ENCODE data around the gene PNKP.

The PNKP gene

DNA sequence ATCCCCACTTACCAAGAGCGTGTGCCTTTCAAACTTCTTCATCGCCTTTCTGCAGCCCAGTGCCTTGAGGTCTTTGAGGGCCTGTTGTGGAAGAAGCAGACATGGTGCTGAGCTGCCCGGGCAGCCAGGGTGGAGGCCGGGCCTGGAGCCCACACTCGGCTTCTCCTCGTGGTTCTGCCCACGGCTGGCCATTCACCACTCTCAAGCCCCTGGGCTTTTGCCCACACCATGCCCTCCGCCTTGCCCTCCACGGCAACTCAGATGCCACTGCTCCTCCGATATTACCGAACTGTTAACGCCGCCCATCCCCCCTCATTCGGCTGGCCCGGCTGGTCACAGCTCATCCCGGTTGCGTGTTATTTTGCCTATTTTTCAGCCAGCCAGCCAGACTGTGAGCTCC, 24.0 kb upstream of the PNKP start:
- POLR2A ChIA-PET, result interaction anchor here (0.8 to 2.6 kb wide), 7 partner anchors 9 to 41 kb away, joined by 3 to 11 read pairs (median 4); partner anchors contain the start of genes AKT1S1, ATF5, NUP62 and PTOV1
- TF ChIP-seq NFRKB (IDR thresholded peaks at IDR 0.05) (no peak), ZNF384 (IDR thresholded peaks at IDR 0.05) (no peak), SUZ12 (IDR thresholded peaks at IDR 0.05) (no peak), LEF1 (IDR thresholded peaks at IDR 0.05; ENCODE audit: borderline replicate concordance) (no peak), CTBP1 (IDR thresholded peaks at IDR 0.05; ENCODE audit: borderline replicate concordance) (no peak), BHLHE40 (IDR thresholded peaks at IDR 0.05; ENCODE audit: borderline replicate concordance) (no peak), ARNT (IDR thresholded peaks at IDR 0.05) (no peak), FOXK2 (IDR thresholded peaks at IDR 0.05) (no peak), FOXM1 (IDR thresholded peaks at IDR 0.05; ENCODE audit: borderline replicate concordance) (no peak), TARDBP (IDR thresholded peaks at IDR 0.05) (no peak), L3MBTL2 (conservative IDR thresholded peaks at IDR 0.05) (no peak), HDGF (IDR thresholded peaks at IDR 0.05; ENCODE audit: borderline replicate concordance) (no peak), ELF4 (IDR thresholded peaks at IDR 0.05) (no peak), SP1 (IDR thresholded peaks at IDR 0.05) (no peak), FOXA1 (IDR thresholded peaks at IDR 0.05) (no peak)
- TF ChIP-seq, protein P1, sequence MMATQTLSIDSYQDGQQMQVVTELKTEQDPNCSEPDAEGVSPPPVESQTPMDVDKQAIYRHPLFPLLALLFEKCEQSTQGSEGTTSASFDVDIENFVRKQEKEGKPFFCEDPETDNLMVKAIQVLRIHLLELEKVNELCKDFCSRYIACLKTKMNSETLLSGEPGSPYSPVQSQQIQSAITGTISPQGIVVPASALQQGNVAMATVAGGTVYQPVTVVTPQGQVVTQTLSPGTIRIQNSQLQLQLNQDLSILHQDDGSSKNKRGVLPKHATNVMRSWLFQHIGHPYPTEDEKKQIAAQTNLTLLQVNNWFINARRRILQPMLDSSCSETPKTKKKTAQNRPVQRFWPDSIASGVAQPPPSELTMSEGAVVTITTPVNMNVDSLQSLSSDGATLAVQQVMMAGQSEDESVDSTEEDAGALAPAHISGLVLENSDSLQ (IDR thresholded peaks at IDR 0.05), result no peak
- DNase-seq (ENCODE audit: extremely low spot score), result no peak
- CTCF ChIA-PET, result no interaction called here

DNA sequence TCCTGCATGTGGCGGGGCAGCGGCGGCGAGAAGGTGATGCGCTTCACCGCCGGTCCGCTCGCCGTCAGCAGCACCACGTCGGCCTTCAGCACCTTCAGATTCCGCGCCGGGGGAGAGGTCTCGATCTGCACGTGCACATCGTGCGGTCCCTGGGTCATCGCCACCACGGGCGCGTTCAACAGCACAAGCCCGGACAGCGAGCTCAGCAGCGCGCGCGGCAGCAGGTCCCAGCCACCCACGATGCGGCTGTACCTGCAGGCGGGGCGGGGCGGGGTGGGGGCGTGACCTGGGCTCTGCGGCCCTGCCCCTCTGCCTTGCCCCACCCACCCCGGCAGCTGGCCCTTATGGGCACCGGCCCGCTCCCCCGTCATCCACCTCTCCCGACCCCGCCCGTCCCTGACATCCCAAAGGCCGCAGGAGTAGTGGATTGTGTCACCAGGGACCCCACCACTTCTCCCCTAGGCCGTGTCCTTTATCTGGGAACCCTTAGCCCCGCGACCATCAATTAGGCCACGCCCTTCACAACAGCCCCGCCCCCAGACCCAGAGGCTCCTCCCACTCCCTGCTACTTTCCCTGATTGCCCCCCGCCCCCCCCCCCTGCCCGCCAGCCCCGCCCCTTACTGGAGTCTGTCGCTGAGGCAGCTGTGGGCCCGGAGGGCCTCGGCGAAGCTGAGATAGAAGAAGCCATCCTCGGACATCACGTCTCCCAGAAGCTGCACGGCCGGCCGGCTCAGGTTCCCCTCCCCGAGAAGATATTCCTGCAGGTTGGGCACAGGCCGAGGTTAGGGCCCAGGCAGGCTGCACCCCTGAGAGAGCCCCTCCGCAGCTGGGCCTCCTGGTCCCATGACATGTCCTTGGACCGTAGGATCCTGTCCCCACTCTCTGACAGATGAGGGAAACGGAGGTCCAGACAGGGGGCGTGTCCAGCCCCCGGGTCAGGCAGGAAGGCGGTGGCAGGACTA, 23.3 kb upstream of the PNKP start:
- TF ChIP-seq ARNT (IDR thresholded peaks at IDR 0.05), result no peak
- TF ChIP-seq FOXK2 (IDR thresholded peaks at IDR 0.05), result no peak
- no peak for TF ChIP-seq BHLHE40 (IDR thresholded peaks at IDR 0.05; ENCODE audit: borderline replicate concordance)
- TF ChIP-seq TARDBP (IDR thresholded peaks at IDR 0.05), result no peak
- TF ChIP-seq L3MBTL2 (conservative IDR thresholded peaks at IDR 0.05), result peak; percentile 4
- TF ChIP-seq CTBP1 (IDR thresholded peaks at IDR 0.05; ENCODE audit: borderline replicate concordance), result no peak
- CTCF ChIA-PET, result no interaction called here
- POLR2A ChIA-PET, result interaction anchor here (0.7 to 2.6 kb wide), 9 partner anchors 8 to 40 kb away, joined by 3 to 11 read pairs (median 4); partner anchors contain the start of genes AKT1S1, ATF5, NUP62 and PTOV1
- DNase-seq (ENCODE audit: extremely low spot score), result peak; percentile 84

DNA sequence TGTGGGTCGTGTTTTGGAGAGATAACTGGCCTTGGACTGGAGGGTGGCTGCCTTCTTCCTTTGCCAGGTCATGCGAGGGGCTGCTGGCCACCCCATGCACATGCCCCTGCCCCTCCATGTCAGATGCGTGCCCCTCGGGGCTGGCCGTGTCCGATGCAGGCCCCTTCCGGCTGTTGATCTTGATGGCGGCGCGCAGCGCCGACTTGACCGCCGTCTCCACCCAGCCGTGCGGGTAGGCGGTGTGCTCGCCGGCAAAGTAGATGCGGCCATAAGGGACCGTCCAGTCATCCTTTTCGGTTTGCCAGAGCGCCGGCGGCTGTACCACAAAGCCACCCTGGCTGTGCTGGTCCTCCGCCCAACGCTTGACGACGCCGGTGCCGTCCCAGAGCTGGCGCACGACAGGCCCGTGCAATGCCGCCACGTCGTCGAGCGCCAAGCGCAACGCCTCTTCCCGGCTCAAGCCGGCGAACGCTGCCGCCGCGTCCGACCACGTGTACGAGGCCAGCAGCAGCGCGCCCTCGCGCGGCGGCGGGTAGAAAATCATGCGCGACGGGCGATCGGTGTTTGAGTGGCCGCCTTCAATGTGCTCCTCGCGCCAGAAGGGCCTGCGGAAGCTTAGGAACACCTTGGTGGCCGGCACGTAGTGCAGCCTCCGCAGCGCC, 22.4 kb upstream of the PNKP start:
- POLR2A ChIA-PET, result interaction anchor here (1.1 to 2.6 kb wide), 4 partner anchors 12 to 40 kb away, joined by 4 to 11 read pairs (median 5); partner anchors contain the start of genes AKT1S1, ATF5, NUP62 and TBC1D17
- TF ChIP-seq ARNT (IDR thresholded peaks at IDR 0.05), result peak; percentile 40; the same call in 1 of the 2 replicates
- no peak for TF ChIP-seq SP1 (IDR thresholded peaks at IDR 0.05)
- TF ChIP-seq FOXA1 (IDR thresholded peaks at IDR 0.05), result no peak
- TF ChIP-seq NFRKB (IDR thresholded peaks at IDR 0.05), result no peak
- TF ChIP-seq, protein P1 (IDR thresholded peaks at IDR 0.05), result peak; percentile 30; the same call in 1 of the 2 replicates
- TF ChIP-seq FOXK2 (IDR thresholded peaks at IDR 0.05), result no peak
- TF ChIP-seq FOXM1 (IDR thresholded peaks at IDR 0.05; ENCODE audit: borderline replicate concordance), result no peak
- no peak for TF ChIP-seq HDGF (IDR thresholded peaks at IDR 0.05; ENCODE audit: borderline replicate concordance)
- TF ChIP-seq LEF1 (IDR thresholded peaks at IDR 0.05; ENCODE audit: borderline replicate concordance), result no peak
- no peak for TF ChIP-seq SUZ12 (IDR thresholded peaks at IDR 0.05)
- TF ChIP-seq BHLHE40 (IDR thresholded peaks at IDR 0.05; ENCODE audit: borderline replicate concordance), result no peak
- TF ChIP-seq L3MBTL2 (conservative IDR thresholded peaks at IDR 0.05), result peak; percentile 100
- no peak for TF ChIP-seq ZNF384 (IDR thresholded peaks at IDR 0.05)
- TF ChIP-seq ELF4 (IDR thresholded peaks at IDR 0.05), result no peak
- TF ChIP-seq CTBP1 (IDR thresholded peaks at IDR 0.05; ENCODE audit: borderline replicate concordance), result peak; percentile 42; the same call in 1 of the 2 replicates
- TF ChIP-seq TARDBP (IDR thresholded peaks at IDR 0.05), result no peak
- CTCF ChIA-PET, result no interaction called here
- DNase-seq (ENCODE audit: extremely low spot score), result peak; percentile 85

DNA sequence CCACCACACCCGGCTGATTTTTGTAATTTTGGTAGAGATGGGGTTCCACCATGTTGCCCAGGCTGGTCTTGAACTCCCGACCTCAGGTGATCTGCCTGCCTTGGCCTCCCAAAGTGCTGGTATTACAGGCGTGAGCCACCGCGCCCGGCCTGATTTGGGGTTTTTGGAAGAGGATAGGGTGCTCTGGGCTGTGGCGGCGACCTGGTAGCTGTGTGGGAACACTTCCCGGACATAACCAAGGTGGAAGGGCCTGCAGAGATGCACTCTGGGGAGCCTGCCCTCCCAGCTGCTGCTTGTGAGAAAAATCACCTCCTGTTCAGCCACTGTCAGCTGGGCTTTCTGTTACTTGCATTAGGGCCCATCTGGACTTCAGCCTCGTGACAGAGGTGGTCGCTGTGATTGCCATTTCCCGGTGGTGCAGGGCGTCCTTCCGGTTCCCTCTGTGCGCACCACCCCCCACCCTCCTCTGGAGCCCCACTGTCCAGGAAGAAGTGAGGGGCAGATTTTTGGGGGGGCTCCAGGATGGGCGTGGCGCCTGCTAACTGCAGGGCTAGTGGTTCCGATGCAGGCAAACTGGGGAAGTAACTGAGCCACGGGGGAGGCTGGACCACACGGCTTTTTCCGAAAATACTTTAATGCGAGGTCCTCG, 21.8 kb upstream of the PNKP start:
- ChIA-PET POLR2A (no interaction called here), CTCF (no interaction called here)
- DNase-seq (ENCODE audit: extremely low spot score), result no peak
- no peak for TF ChIP-seq FOXK2 (IDR thresholded peaks at IDR 0.05)

DNA sequence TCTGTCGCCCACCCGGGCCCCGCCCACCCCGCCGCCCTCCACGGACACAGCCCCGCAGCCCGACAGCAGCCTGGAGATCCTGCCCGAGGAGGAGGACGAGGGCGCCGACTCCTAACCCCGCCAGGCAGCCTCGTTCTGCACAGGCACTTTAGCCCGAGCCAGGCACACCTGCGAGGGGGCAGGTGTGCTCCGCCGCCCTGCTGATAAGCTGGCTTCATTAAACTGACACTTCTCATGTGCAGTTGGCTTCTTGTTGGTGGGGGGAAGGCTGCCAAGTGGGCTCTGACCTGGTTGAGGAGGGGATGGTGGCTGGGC, 21.1 kb upstream of the PNKP start:
- DNase-seq (ENCODE audit: extremely low spot score), result no peak
- POLR2A ChIA-PET, result no interaction called here
- CTCF ChIA-PET, result no interaction called here
- no peak for TF ChIP-seq TARDBP (IDR thresholded peaks at IDR 0.05)
- no peak for TF ChIP-seq SUZ12 (IDR thresholded peaks at IDR 0.05)
- TF ChIP-seq ELF4 (IDR thresholded peaks at IDR 0.05), result no peak
- TF ChIP-seq FOXA1 (IDR thresholded peaks at IDR 0.05), result no peak
- TF ChIP-seq, protein P1 (IDR thresholded peaks at IDR 0.05), result no peak
- TF ChIP-seq ARNT (IDR thresholded peaks at IDR 0.05), result no peak
- no peak for TF ChIP-seq BHLHE40 (IDR thresholded peaks at IDR 0.05; ENCODE audit: borderline replicate concordance)
- no peak for TF ChIP-seq LEF1 (IDR thresholded peaks at IDR 0.05; ENCODE audit: borderline replicate concordance)
- TF ChIP-seq SP1 (IDR thresholded peaks at IDR 0.05), result no peak

All from HEK293T (cell line).